Measurements from ENCODE around the gene ELAVL1. TPM values are rescaled to one million over a fixed set of nuclear protein-coding genes. Genes with fewer than 3 reads are reported as not detected.
A peak's percentile ranks its signal among the peaks of the same experiment; 100 is the strongest.
"Not testable (repeated sequence)": the region's sequence is repeated elsewhere in the genome, so short reads cannot be mapped to it uniquely, and the experiment has no call there.

Gene ELAVL1
- total RNA-seq, 1 donor from 2014 or later, result 77.9 TPM

GRCh38 chr19:7941895-7942596, 63.4 kb downstream of the ELAVL1 start:
- DNase-seq (ENCODE audit: low spot score), result no peak

- DNase-seq (ENCODE audit: low spot score), result no peak
These were observed 64.6 kb downstream of the ELAVL1 start for GRCh38 chr19:7940841-7941240.

- no peak for DNase-seq (ENCODE audit: low spot score)
These were observed 70.7 kb downstream of the ELAVL1 start for GRCh38 chr19:7934766-7935165.

GRCh38 chr19:7933828-7934725, 71.4 kb downstream of the ELAVL1 start:
- DNase-seq (ENCODE audit: low spot score), result no peak

- DNase-seq (ENCODE audit: low spot score), result no peak
These were observed 72.0 kb downstream of the ELAVL1 start for GRCh38 chr19:7933411-7933810.

GRCh38 chr19:7932930-7933300, 72.5 kb downstream of the ELAVL1 start:
- no peak for DNase-seq (ENCODE audit: low spot score)

- DNase-seq (ENCODE audit: low spot score), result no peak
These were observed 73.0 kb downstream of the ELAVL1 start for GRCh38 chr19:7932276-7932929.

GRCh38 chr19:7931221-7932061, 74.0 kb downstream of the ELAVL1 start:
- no peak for DNase-seq (ENCODE audit: low spot score)

- no peak for DNase-seq (ENCODE audit: low spot score)
These were observed 74.7 kb downstream of the ELAVL1 start for GRCh38 chr19:7930765-7931164.

GRCh38 chr19:7930030-7930429, 75.4 kb downstream of the ELAVL1 start:
- not testable (repeated sequence) for DNase-seq (ENCODE audit: low spot score)

GRCh38 chr19:7928741-7929701, 76.4 kb downstream of the ELAVL1 start:
- DNase-seq (ENCODE audit: low spot score), result peak; percentile 58

- peak; percentile 52 for DNase-seq (ENCODE audit: low spot score)
These were observed 77.1 kb downstream of the ELAVL1 start for GRCh38 chr19:7928334-7928706.

- peak; percentile 46 for DNase-seq (ENCODE audit: low spot score)
These were observed 77.7 kb downstream of the ELAVL1 start for GRCh38 chr19:7927605-7928333.

- DNase-seq (ENCODE audit: low spot score), result peak; percentile 46
These were observed 78.5 kb downstream of the ELAVL1 start for GRCh38 chr19:7926727-7927604.

- DNase-seq (ENCODE audit: low spot score), result no peak
These were observed 79.3 kb downstream of the ELAVL1 start, which contains the start of gene CTXN1 for GRCh38 chr19:7926021-7926726. CTXN1 (minus strand) TSS chr19:7926135; CDS start chr19:7925538, 597 bp downstream.

- DNase-seq (ENCODE audit: low spot score), result peak; percentile 62
These were observed 80.1 kb downstream of the ELAVL1 start for GRCh38 chr19:7925171-7925851.

- DNase-seq (ENCODE audit: low spot score), result no peak
These were observed 80.7 kb downstream of the ELAVL1 start for GRCh38 chr19:7924651-7925170.

All from ureter (tissue), 1 donor.